WTC11 (cell line): Measurements from ENCODE around the gene FANCL. TPM values are rescaled to one million over a fixed set of nuclear protein-coding genes. Genes with fewer than 3 reads are reported as not detected.

Experiments
- ATAC-seq: fragments of 200-7000 bp; cut with Tn5 transposase; 2 replicates; pipeline ENCODE4 v1.10.0; 2021; ENCODE audit warnings: mild to moderate bottlenecking, moderate library complexity
- CTCF ChIA-PET: fragments of 300-600 bp; sonication (Branson Sonifier 250); formaldehyde crosslinking; loops from one replicate; lab custom pipeline; 2021; ENCODE audit warnings: antibody characterized with exemption; lab: Charles Lee
- POLR2A ChIA-PET: fragments of 350-600 bp; sonication (Branson Sonifier 250); formaldehyde crosslinking; loops from one replicate; lab custom pipeline; 2021; ENCODE audit warnings: antibody characterized with exemption; lab: Charles Lee
- DNase-seq: peaks from one replicate; pipeline ENCODE4 v3.0.0; 2021; ENCODE audit warnings: low spot score
- H3K27ac Mint-ChIP-seq: 2 replicates; pipeline ENCODE4 v1.8.0; 2021; ENCODE audit warnings: mixed read lengths
- H3K27me3 Mint-ChIP-seq: 2 replicates; pipeline ENCODE4 v1.8.0; 2021; ENCODE audit warnings: low read depth, mild to moderate bottlenecking, moderate library complexity, mixed read lengths
- H3K36me3 Mint-ChIP-seq: 2 replicates; pipeline ENCODE4 v1.8.0; 2021; ENCODE audit warnings: mixed read lengths
- H3K4me1 Mint-ChIP-seq: 2 replicates; pipeline ENCODE4 v1.8.0; 2022; ENCODE audit warnings: mixed read lengths
- H3K4me3 Mint-ChIP-seq: 2 replicates; pipeline ENCODE4 v1.8.0; 2021; ENCODE audit warnings: mild to moderate bottlenecking, moderate library complexity, mixed read lengths
- H3K9me3 Mint-ChIP-seq: 2 replicates; pipeline ENCODE4 v1.8.0; 2021; ENCODE audit warnings: mixed read lengths
- FOXK1 ChIP-seq: sonication (generic); formaldehyde crosslinking; IDR thresholded peaks from 2 replicates; pipeline ENCODE4 v1.8.0; 2022; ENCODE audit warnings: mild to moderate bottlenecking, moderate library complexity, missing genetic modification reagents
- FOXP4 ChIP-seq: sonication (generic); formaldehyde crosslinking; IDR thresholded peaks from 2 replicates; pipeline ENCODE4 v1.8.0; 2022; ENCODE audit warnings: mild to moderate bottlenecking, missing genetic modification reagents
- JAZF1 ChIP-seq: fragments of 250-450 bp; sonication (Bioruptor Pico); IDR thresholded peaks from 2 replicates; pipeline ENCODE4 v1.9.0; 2021; ENCODE audit warnings: moderate library complexity, mild to moderate bottlenecking, inconsistent platforms
- NR1H2 ChIP-seq: sonication (generic); formaldehyde crosslinking; IDR thresholded peaks from 2 replicates; pipeline ENCODE4 v1.9.0; 2021; ENCODE audit warnings: mild to moderate bottlenecking, moderate library complexity, missing genetic modification reagents
- SMAD4 ChIP-seq: sonication (generic); formaldehyde crosslinking; IDR thresholded peaks from 2 replicates; pipeline ENCODE4 v1.8.0; 2022; ENCODE audit warnings: mild to moderate bottlenecking, missing genetic modification reagents
- TP53 ChIP-seq: sonication (generic); formaldehyde crosslinking; IDR thresholded peaks from 2 replicates; pipeline ENCODE4 v1.8.1; 2023; ENCODE audit warnings: mild to moderate bottlenecking, missing genetic modification reagents
- ZNF416 ChIP-seq: fragments of 250-450 bp; sonication (Bioruptor Pico); IDR thresholded peaks from 2 replicates; pipeline ENCODE4 v1.9.0; 2021; ENCODE audit warnings: mild to moderate bottlenecking, inconsistent platforms
- ZNF423 ChIP-seq: fragments of 250-450 bp; sonication (Bioruptor Pico); IDR thresholded peaks from 2 replicates; pipeline ENCODE4 v2.1.2; 2022; ENCODE audit warnings: mild to moderate bottlenecking, moderate library complexity
- ZNF425 ChIP-seq: fragments of 250-450 bp; sonication (Bioruptor Pico); conservative IDR thresholded peaks from 2 replicates; pipeline ENCODE4 v1.9.0; 2021; ENCODE audit warnings: mild to moderate bottlenecking
- total RNA-seq: library from RNA; stranded (reverse); gene quantifications from 3 replicates; pipeline ENCODE4 v1.2.3, GENCODE V29; 2021
- TF ChIP-seq, protein P1 (sequence below): sonication (generic); formaldehyde crosslinking; IDR thresholded peaks from 2 replicates; pipeline ENCODE4 v1.8.0; 2023; ENCODE audit warnings: missing genetic modification reagents, mild to moderate bottlenecking, borderline replicate concordance
- TF ChIP-seq, protein P2 (sequence below): sonication (generic); formaldehyde crosslinking; IDR thresholded peaks from 2 replicates; pipeline ENCODE4 v1.8.0; 2022; ENCODE audit warnings: mild to moderate bottlenecking, missing genetic modification reagents
- TF ChIP-seq, protein P3 (sequence below): sonication (generic); formaldehyde crosslinking; conservative IDR thresholded peaks from 2 replicates; pipeline ENCODE4 v1.8.1; 2023; ENCODE audit warnings: mild to moderate bottlenecking, low read depth, missing genetic modification reagents, moderate library complexity
- TF ChIP-seq, protein P4 (sequence below): sonication (generic); formaldehyde crosslinking; IDR thresholded peaks from 2 replicates; pipeline ENCODE4 v1.8.1; 2023; ENCODE audit warnings: mild to moderate bottlenecking, missing genetic modification reagents
- TF ChIP-seq, protein P5 (sequence below): sonication (generic); formaldehyde crosslinking; IDR thresholded peaks from 2 replicates; pipeline ENCODE4 v1.8.1; 2023; ENCODE audit warnings: mild to moderate bottlenecking, missing genetic modification reagents, moderate library complexity

FANCL gene
- total RNA-seq, 1 experiment from 2014 or later = 38.8 TPM

GRCh38 chr2:58140508-58141072, 100.5 kb downstream of the FANCL start:
- ChIA-PET CTCF (no interaction called here), POLR2A (interaction anchor here (0.6 kb wide), 2 partner anchors 251 to 338 kb away, joined by 3 to 5 read pairs; no protein-coding TSS in a partner anchor)
- Mint-ChIP-seq H3K36me3 (peaks cover 6% of the 10 kb centered on the region), H3K27me3 (no peaks in the 10 kb centered on the region), H3K4me3 (no peak overlapping the region), H3K9me3 (peaks cover 3% of the 10 kb centered on the region), H3K4me1 (peaks cover 11% of the 10 kb centered on the region), H3K27ac (no peak overlapping the region)
- DNase-seq (no peak), ATAC-seq (no peak)
- TF ChIP-seq SMAD4 (CRISPR knock-in tag) (no peak), FOXP4 (CRISPR knock-in tag) (no peak), ZNF425 (CRISPR knock-in tag) (no peak), JAZF1 (CRISPR knock-in tag) (no peak), TP53 (no peak), NR1H2 (CRISPR knock-in tag) (no peak)
- TF ChIP-seq, protein P1, sequence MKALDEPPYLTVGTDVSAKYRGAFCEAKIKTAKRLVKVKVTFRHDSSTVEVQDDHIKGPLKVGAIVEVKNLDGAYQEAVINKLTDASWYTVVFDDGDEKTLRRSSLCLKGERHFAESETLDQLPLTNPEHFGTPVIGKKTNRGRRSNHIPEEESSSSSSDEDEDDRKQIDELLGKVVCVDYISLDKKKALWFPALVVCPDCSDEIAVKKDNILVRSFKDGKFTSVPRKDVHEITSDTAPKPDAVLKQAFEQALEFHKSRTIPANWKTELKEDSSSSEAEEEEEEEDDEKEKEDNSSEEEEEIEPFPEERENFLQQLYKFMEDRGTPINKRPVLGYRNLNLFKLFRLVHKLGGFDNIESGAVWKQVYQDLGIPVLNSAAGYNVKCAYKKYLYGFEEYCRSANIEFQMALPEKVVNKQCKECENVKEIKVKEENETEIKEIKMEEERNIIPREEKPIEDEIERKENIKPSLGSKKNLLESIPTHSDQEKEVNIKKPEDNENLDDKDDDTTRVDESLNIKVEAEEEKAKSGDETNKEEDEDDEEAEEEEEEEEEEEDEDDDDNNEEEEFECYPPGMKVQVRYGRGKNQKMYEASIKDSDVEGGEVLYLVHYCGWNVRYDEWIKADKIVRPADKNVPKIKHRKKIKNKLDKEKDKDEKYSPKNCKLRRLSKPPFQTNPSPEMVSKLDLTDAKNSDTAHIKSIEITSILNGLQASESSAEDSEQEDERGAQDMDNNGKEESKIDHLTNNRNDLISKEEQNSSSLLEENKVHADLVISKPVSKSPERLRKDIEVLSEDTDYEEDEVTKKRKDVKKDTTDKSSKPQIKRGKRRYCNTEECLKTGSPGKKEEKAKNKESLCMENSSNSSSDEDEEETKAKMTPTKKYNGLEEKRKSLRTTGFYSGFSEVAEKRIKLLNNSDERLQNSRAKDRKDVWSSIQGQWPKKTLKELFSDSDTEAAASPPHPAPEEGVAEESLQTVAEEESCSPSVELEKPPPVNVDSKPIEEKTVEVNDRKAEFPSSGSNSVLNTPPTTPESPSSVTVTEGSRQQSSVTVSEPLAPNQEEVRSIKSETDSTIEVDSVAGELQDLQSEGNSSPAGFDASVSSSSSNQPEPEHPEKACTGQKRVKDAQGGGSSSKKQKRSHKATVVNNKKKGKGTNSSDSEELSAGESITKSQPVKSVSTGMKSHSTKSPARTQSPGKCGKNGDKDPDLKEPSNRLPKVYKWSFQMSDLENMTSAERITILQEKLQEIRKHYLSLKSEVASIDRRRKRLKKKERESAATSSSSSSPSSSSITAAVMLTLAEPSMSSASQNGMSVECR (CRISPR knock-in tag) = no peak
- TF ChIP-seq, protein P2, sequence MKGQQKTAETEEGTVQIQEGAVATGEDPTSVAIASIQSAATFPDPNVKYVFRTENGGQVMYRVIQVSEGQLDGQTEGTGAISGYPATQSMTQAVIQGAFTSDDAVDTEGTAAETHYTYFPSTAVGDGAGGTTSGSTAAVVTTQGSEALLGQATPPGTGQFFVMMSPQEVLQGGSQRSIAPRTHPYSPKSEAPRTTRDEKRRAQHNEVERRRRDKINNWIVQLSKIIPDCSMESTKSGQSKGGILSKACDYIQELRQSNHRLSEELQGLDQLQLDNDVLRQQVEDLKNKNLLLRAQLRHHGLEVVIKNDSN (CRISPR knock-in tag) = no peak
- TF ChIP-seq, protein P3, sequence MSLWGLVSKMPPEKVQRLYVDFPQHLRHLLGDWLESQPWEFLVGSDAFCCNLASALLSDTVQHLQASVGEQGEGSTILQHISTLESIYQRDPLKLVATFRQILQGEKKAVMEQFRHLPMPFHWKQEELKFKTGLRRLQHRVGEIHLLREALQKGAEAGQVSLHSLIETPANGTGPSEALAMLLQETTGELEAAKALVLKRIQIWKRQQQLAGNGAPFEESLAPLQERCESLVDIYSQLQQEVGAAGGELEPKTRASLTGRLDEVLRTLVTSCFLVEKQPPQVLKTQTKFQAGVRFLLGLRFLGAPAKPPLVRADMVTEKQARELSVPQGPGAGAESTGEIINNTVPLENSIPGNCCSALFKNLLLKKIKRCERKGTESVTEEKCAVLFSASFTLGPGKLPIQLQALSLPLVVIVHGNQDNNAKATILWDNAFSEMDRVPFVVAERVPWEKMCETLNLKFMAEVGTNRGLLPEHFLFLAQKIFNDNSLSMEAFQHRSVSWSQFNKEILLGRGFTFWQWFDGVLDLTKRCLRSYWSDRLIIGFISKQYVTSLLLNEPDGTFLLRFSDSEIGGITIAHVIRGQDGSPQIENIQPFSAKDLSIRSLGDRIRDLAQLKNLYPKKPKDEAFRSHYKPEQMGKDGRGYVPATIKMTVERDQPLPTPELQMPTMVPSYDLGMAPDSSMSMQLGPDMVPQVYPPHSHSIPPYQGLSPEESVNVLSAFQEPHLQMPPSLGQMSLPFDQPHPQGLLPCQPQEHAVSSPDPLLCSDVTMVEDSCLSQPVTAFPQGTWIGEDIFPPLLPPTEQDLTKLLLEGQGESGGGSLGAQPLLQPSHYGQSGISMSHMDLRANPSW = no peak

- Mint-ChIP-seq H3K9me3 (peaks cover 3% of the 10 kb centered on the region), H3K36me3 (peaks cover 6% of the 10 kb centered on the region), H3K4me1 (peaks cover 11% of the 10 kb centered on the region), H3K4me3 (no peak overlapping the region), H3K27ac (peak overlapping the region; percentile 30; the same call in 1 of the 2 replicates), H3K27me3 (no peaks in the 10 kb centered on the region)
- DNase-seq (no peak), ATAC-seq (no peak)
- ChIA-PET POLR2A (no interaction called here), CTCF (no interaction called here)
- TF ChIP-seq, protein P4, sequence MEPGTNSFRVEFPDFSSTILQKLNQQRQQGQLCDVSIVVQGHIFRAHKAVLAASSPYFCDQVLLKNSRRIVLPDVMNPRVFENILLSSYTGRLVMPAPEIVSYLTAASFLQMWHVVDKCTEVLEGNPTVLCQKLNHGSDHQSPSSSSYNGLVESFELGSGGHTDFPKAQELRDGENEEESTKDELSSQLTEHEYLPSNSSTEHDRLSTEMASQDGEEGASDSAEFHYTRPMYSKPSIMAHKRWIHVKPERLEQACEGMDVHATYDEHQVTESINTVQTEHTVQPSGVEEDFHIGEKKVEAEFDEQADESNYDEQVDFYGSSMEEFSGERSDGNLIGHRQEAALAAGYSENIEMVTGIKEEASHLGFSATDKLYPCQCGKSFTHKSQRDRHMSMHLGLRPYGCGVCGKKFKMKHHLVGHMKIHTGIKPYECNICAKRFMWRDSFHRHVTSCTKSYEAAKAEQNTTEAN (CRISPR knock-in tag) = no peak
- TF ChIP-seq FOXK1 (no peak), ZNF416 (no peak), ZNF423 (CRISPR knock-in tag) (no peak)
- TF ChIP-seq, protein P1 (CRISPR knock-in tag) = no peak
- TF ChIP-seq, protein P5, sequence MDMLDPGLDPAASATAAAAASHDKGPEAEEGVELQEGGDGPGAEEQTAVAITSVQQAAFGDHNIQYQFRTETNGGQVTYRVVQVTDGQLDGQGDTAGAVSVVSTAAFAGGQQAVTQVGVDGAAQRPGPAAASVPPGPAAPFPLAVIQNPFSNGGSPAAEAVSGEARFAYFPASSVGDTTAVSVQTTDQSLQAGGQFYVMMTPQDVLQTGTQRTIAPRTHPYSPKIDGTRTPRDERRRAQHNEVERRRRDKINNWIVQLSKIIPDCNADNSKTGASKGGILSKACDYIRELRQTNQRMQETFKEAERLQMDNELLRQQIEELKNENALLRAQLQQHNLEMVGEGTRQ (CRISPR knock-in tag) = no peak
Measured at GRCh38 chr2:58138396-58139030, 102.6 kb downstream of the FANCL start.
